ENCODE data around the gene NUDT7.
A peak's percentile ranks its signal among the peaks of the same experiment; 100 is the strongest.

Gene NUDT7

GRCh38 chr16:77722309-77723107 is at the start of gene NUDT7:
Gene NUDT7 (plus strand): TSS chr16:77722514. CDS start chr16:77722583, 69 bp downstream.
- H3K4me3 ChIP-seq (ENCODE audit: low read length): peak within 1 kb of the TSS; percentile 71; the same call in 1 of the 2 replicates
- TF ChIP-seq ZNF274 (IDR thresholded peaks at IDR 0.05; ENCODE audit: low read depth, low read length): no peak

DNA sequence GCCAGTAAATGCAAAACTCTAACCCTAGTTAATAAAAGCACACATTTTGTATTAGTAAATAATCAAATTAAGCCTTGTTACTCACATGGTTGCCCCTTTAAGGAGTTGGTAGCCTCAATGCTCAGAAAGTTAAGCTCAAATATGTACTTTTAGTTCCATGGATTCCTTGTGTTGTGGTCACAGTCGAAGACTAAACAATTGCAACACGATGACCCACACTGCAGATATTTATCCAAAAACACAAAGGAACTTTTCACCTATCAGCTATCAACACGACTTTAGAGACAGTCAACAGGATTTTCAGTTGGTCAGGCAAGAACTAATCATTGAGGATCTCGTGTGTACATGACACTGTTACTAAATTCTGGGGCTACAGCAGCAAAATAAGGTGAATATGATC is 47.4 kb upstream of the NUDT7 start:
- no peak for TF ChIP-seq ZNF274 (IDR thresholded peaks at IDR 0.05; ENCODE audit: low read depth, low read length)
- no peak overlapping the region for H3K4me3 ChIP-seq (ENCODE audit: low read length)

GRCh38 chr16:77675464-77676324 is 46.6 kb upstream of the NUDT7 start:
- no peak overlapping the region for H3K4me3 ChIP-seq (ENCODE audit: low read length)
- TF ChIP-seq ZNF274 (IDR thresholded peaks at IDR 0.05; ENCODE audit: low read depth, low read length): no peak

DNA sequence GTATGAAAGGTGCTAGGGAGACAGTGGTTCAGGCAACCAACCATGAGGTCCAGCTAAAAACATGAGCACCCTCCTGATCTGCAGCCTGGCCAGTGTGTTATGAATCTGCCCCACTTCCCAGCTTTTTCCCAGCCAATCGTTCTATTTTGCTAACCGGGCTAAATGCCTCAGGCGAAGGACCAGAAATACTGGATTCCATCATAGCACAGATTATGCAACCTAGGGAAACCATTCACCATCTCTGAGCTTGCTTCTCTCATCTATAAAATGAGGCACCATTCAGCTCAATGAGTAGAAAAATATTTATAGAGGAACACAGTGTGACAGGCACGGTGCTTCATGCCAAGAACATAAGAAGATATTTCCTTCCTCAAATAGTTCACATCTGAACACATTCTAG is 45.2 kb upstream of the NUDT7 start:
- no peak for TF ChIP-seq ZNF274 (IDR thresholded peaks at IDR 0.05; ENCODE audit: low read depth, low read length)
- H3K4me3 ChIP-seq (ENCODE audit: low read length): no peak overlapping the region

GRCh38 chr16:77679391-77679790 is 42.9 kb upstream of the NUDT7 start:
- TF ChIP-seq ZNF274 (IDR thresholded peaks at IDR 0.05; ENCODE audit: low read depth, low read length): no peak
- H3K4me3 ChIP-seq (ENCODE audit: low read length): no peak overlapping the region

GRCh38 chr16:77679901-77680300 is 42.4 kb upstream of the NUDT7 start:
- TF ChIP-seq ZNF274 (IDR thresholded peaks at IDR 0.05; ENCODE audit: low read depth, low read length): no peak
- H3K4me3 ChIP-seq (ENCODE audit: low read length): no peak overlapping the region

- no peak for TF ChIP-seq ZNF274 (IDR thresholded peaks at IDR 0.05; ENCODE audit: low read depth, low read length)
- H3K4me3 ChIP-seq (ENCODE audit: low read length): no peak overlapping the region
Observed at GRCh38 chr16:77680496-77680895, 41.8 kb upstream of the NUDT7 start.

- TF ChIP-seq ZNF274 (IDR thresholded peaks at IDR 0.05; ENCODE audit: low read depth, low read length): no peak
- no peak overlapping the region for H3K4me3 ChIP-seq (ENCODE audit: low read length)
Observed at GRCh38 chr16:77682586-77682985, 39.7 kb upstream of the NUDT7 start.

GRCh38 chr16:77683397-77684180 is 38.7 kb upstream of the NUDT7 start:
- H3K4me3 ChIP-seq (ENCODE audit: low read length): no peak overlapping the region
- TF ChIP-seq ZNF274 (IDR thresholded peaks at IDR 0.05; ENCODE audit: low read depth, low read length): no peak

DNA sequence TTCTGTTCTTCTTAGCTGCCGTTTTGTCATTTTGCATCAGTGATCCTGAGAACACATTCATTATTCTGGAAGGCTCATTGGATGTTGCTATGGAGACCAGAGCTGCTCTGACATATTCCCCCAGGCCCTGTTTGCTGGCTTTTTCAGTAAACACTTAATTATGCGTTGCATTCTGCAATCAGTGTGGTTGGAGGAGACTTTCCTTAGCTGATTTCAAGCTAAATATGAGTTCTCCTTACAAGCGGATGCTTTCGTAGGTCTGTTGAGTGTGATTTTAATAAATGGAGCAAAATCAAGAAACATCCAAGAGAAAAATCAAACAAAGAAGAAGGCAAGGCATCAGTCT is 38.2 kb upstream of the NUDT7 start:
- H3K4me3 ChIP-seq (ENCODE audit: low read length): no peak overlapping the region
- no peak for TF ChIP-seq ZNF274 (IDR thresholded peaks at IDR 0.05; ENCODE audit: low read depth, low read length)

DNA sequence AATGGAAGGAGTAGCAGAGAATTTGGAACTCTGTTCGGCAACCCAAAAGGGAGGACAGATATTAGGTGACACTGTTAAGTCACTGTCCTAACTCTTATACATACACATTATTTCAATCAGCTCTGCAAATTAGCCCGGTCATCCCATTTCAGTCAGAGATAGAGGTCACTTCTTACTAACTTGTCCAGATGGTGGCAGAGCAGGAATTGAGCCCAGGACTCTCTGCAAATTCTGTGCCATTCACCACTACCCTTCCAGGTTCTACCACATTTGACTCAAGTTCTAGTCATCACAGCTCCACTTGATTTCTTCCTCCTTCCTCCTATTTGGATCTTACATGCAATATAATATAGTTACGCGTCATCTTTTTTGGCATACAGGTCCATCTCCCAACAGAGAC is 35.9 kb upstream of the NUDT7 start:
- no peak overlapping the region for H3K4me3 ChIP-seq (ENCODE audit: low read length)
- no peak for TF ChIP-seq ZNF274 (IDR thresholded peaks at IDR 0.05; ENCODE audit: low read depth, low read length)

DNA sequence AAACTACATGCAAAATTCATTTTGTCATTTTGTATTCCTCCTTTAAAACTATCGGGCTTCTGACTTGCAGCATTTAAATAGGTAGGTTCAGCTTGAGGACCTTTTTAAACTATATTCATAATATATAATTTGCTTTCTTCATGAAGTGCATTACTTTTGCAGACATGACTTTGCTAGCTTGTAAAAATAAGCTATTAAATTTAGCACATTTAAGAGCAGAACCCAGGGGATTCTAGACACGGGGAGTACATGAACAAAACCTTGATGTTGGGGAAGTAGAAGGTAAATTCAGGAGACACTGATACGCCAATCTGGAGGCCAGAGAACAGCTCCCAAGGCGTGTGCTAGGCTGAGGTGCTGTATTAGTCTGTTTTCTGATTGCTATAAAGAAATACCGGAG is 32.3 kb upstream of the NUDT7 start:
- H3K4me3 ChIP-seq (ENCODE audit: low read length): no peak overlapping the region
- no peak for TF ChIP-seq ZNF274 (IDR thresholded peaks at IDR 0.05; ENCODE audit: low read depth, low read length)

GRCh38 chr16:77690416-77690815 is 31.9 kb upstream of the NUDT7 start:
- H3K4me3 ChIP-seq (ENCODE audit: low read length): no peak overlapping the region
- TF ChIP-seq ZNF274 (IDR thresholded peaks at IDR 0.05; ENCODE audit: low read depth, low read length): no peak

DNA sequence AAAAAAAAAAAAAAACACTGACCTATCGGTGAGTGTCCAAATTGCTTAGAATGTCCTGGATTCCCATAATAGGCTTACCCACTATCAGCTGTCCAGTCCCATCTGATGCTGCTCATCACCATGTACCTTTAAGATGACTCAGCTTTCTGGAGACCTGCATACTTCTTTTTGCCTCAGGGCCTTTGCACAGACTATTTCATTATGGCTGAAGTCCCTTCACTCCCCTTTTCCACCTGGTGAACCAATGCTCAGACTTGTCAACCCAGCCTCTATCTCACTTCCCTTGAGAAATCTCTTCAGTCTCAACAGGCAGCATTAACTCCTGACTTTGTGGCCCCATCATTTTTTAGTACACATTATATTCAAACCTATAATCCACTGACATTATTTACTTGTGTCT is 29.7 kb upstream of the NUDT7 start:
- TF ChIP-seq ZNF274 (IDR thresholded peaks at IDR 0.05; ENCODE audit: low read depth, low read length): no peak
- no peak overlapping the region for H3K4me3 ChIP-seq (ENCODE audit: low read length)
